ENCODE measurements around the gene SMARCB1.

The SMARCB1 gene

GRCh38 chr22:23787600-23787896, 782 bp downstream of the SMARCB1 start:
- Histone ChIP-seq H3K4me3 (ENCODE audit: low read depth, low read length, poor library complexity, severe bottlenecking) (peak overlapping the region; percentile 73), H3F3A (ENCODE audit: insufficient read depth, low read length) (no peaks in the 10 kb centered on the region), H3K36me3 (ENCODE audit: insufficient read depth, low read length) (peaks cover 14% of the 10 kb centered on the region), H3K9ac (ENCODE audit: low read length) (peak overlapping the region; percentile 90), H3K9me2 (ENCODE audit: low read depth, low read length) (no peaks in the 10 kb centered on the region), H3K27me3 (ENCODE audit: insufficient read depth, low read length) (no peaks in the 10 kb centered on the region), H3K4me1 (ENCODE audit: insufficient read depth, low read length, severe bottlenecking) (peaks cover 34% of the 10 kb centered on the region), H3K79me2 (ENCODE audit: insufficient read depth, low read length) (peaks cover 47% of the 10 kb centered on the region), H4K20me1 (ENCODE audit: insufficient read depth, low read length) (no peaks in the 10 kb centered on the region), H3K9me3 (ENCODE audit: low read length) (no peaks in the 10 kb centered on the region), H3K27ac (ENCODE audit: low read depth, low read length, poor library complexity, severe bottlenecking) (peak overlapping the region; percentile 6), H3K4me2 (ENCODE audit: low read length) (peak overlapping the region; percentile 83), H2AFZ (ENCODE audit: low read length) (no peak overlapping the region)
- no peak for TF ChIP-seq EZH2 (IDR thresholded peaks at IDR 0.05; ENCODE audit: borderline replicate concordance, low read length)
- TF ChIP-seq CTCF (IDR thresholded peaks at IDR 0.05; ENCODE audit: low read length), result no peak

GRCh38 chr22:23787910-23788309, 1.1 kb downstream of the SMARCB1 start:
- Histone ChIP-seq H3K9me3 (ENCODE audit: low read length) (no peaks in the 10 kb centered on the region), H3K9ac (ENCODE audit: low read length) (peak overlapping the region; percentile 90), H3K27me3 (ENCODE audit: insufficient read depth, low read length) (no peaks in the 10 kb centered on the region), H3K4me1 (ENCODE audit: insufficient read depth, low read length, severe bottlenecking) (peaks cover 34% of the 10 kb centered on the region), H3F3A (ENCODE audit: insufficient read depth, low read length) (no peaks in the 10 kb centered on the region), H3K4me3 (ENCODE audit: low read depth, low read length, poor library complexity, severe bottlenecking) (peak overlapping the region; percentile 73), H2AFZ (ENCODE audit: low read length) (no peak overlapping the region), H3K4me2 (ENCODE audit: low read length) (peak overlapping the region; percentile 83), H3K36me3 (ENCODE audit: insufficient read depth, low read length) (peaks cover 18% of the 10 kb centered on the region), H3K27ac (ENCODE audit: low read depth, low read length, poor library complexity, severe bottlenecking) (peak overlapping the region; percentile 6), H4K20me1 (ENCODE audit: insufficient read depth, low read length) (no peaks in the 10 kb centered on the region), H3K9me2 (ENCODE audit: low read depth, low read length) (no peaks in the 10 kb centered on the region), H3K79me2 (ENCODE audit: insufficient read depth, low read length) (peaks cover 47% of the 10 kb centered on the region)
- TF ChIP-seq EZH2 (IDR thresholded peaks at IDR 0.05; ENCODE audit: borderline replicate concordance, low read length) (no peak), CTCF (IDR thresholded peaks at IDR 0.05; ENCODE audit: low read length) (no peak)

GRCh38 chr22:23789121-23789520, 2.4 kb downstream of the SMARCB1 start:
- H3K9me2 ChIP-seq (ENCODE audit: low read depth, low read length), result no peaks in the 10 kb centered on the region
- H4K20me1 ChIP-seq (ENCODE audit: insufficient read depth, low read length), result no peaks in the 10 kb centered on the region
- TF ChIP-seq CTCF (IDR thresholded peaks at IDR 0.05; ENCODE audit: low read length) (no peak), EZH2 (IDR thresholded peaks at IDR 0.05; ENCODE audit: borderline replicate concordance, low read length) (no peak)
- H3F3A ChIP-seq (ENCODE audit: insufficient read depth, low read length), result no peaks in the 10 kb centered on the region
- peaks cover 34% of the 10 kb centered on the region for H3K4me1 ChIP-seq (ENCODE audit: insufficient read depth, low read length, severe bottlenecking)
- H3K4me2 ChIP-seq (ENCODE audit: low read length), result peak overlapping the region; percentile 19; the same call in 1 of the 2 replicates
- H3K79me2 ChIP-seq (ENCODE audit: insufficient read depth, low read length), result peaks cover 47% of the 10 kb centered on the region
- no peaks in the 10 kb centered on the region for H3K9me3 ChIP-seq (ENCODE audit: low read length)
- H3K27ac ChIP-seq (ENCODE audit: low read depth, low read length, poor library complexity, severe bottlenecking), result no peak overlapping the region
- no peaks in the 10 kb centered on the region for H3K27me3 ChIP-seq (ENCODE audit: insufficient read depth, low read length)
- H3K4me3 ChIP-seq (ENCODE audit: low read depth, low read length, poor library complexity, severe bottlenecking), result no peak overlapping the region
- no peak overlapping the region for H3K9ac ChIP-seq (ENCODE audit: low read length)
- peaks cover 30% of the 10 kb centered on the region for H3K36me3 ChIP-seq (ENCODE audit: insufficient read depth, low read length)
- H2AFZ ChIP-seq (ENCODE audit: low read length), result no peak overlapping the region

All from OCI-LY1 (cell line).